ENCODE data around the gene PPIL3.

GRCh38 chr2:200922439-200922838, 33.6 kb upstream of the PPIL3 start:
- no peak for TF ChIP-seq CTCF (conservative IDR thresholded peaks at IDR 0.05; ENCODE audit: low read depth, low read length)
- TF ChIP-seq EZH2 (IDR thresholded peaks at IDR 0.05; ENCODE audit: borderline replicate concordance, low read depth, low read length, poor library complexity, severe bottlenecking), result no peak

All from A673 (cell line).